Ishikawa (cell line): ENCODE results near the gene GOSR1.

Experiments used
- CREB1 ChIP-seq: IDR thresholded peaks from 2 replicates; pipeline ENCODE4 v1.6.1; 2012; ENCODE audit warnings: low read depth
- EGR1 ChIP-seq: IDR thresholded peaks from 2 replicates; pipeline ENCODE4 v1.6.1; 2012
- EP300 ChIP-seq: IDR thresholded peaks from 2 replicates; pipeline ENCODE4 v1.6.1; 2012; ENCODE audit warnings: borderline replicate concordance
- FOXM1 ChIP-seq: IDR thresholded peaks from 2 replicates; pipeline ENCODE4 v1.6.1; 2012; ENCODE audit warnings: low read depth, borderline replicate concordance
- NFIC ChIP-seq: IDR thresholded peaks from 2 replicates; pipeline ENCODE4 v1.6.1; 2012
- RAD21 ChIP-seq: IDR thresholded peaks from 2 replicates; pipeline ENCODE4 v1.6.1; 2012; ENCODE audit warnings: low read depth
- REST ChIP-seq: IDR thresholded peaks from 2 replicates; pipeline ENCODE4 v1.6.1; 2012; ENCODE audit warnings: low read depth, mild to moderate bottlenecking
- TAF1 ChIP-seq: IDR thresholded peaks from 2 replicates; pipeline ENCODE4 v1.6.1; 2012; ENCODE audit warnings: low read depth, mild to moderate bottlenecking
- TCF12 ChIP-seq: IDR thresholded peaks from 2 replicates; pipeline ENCODE4 v1.6.1; 2012; ENCODE audit warnings: low read depth
- TEAD4 ChIP-seq: IDR thresholded peaks from 2 replicates; pipeline ENCODE4 v1.6.1; 2012
- USF1 ChIP-seq: IDR thresholded peaks from 2 replicates; pipeline ENCODE4 v1.6.1; 2012
- YY1 ChIP-seq: IDR thresholded peaks from 2 replicates; pipeline ENCODE4 v1.6.1; 2012; ENCODE audit warnings: low read depth
- ZBTB7A ChIP-seq: IDR thresholded peaks from 2 replicates; pipeline ENCODE4 v1.6.1; 2012; ENCODE audit warnings: low read depth

GRCh38 chr17:30556374-30557332, 79.4 kb downstream of the GOSR1 start:
- TF ChIP-seq YY1 = no peak
- TF ChIP-seq EP300 = no peak
- no peak for TF ChIP-seq USF1
- no peak for TF ChIP-seq REST
- no peak for TF ChIP-seq FOXM1
- TF ChIP-seq TCF12 = no peak
- TF ChIP-seq TEAD4 = no peak
- no peak for TF ChIP-seq NFIC
- TF ChIP-seq TAF1 = no peak
- TF ChIP-seq ZBTB7A = no peak
- TF ChIP-seq CREB1 = no peak
- no peak for TF ChIP-seq EGR1
- TF ChIP-seq RAD21 = no peak
